Subcutaneous abdominal adipose tissue (tissue), 5 donors: ENCODE measurements around the gene VAC14.
"Not testable (repeated sequence)": the region's sequence is repeated elsewhere in the genome, so short reads cannot be mapped to it uniquely, and the experiment has no call there.

Experiments
- H3K27ac ChIP-seq: one replicate; pipeline ENCODE4 v1.7.0; 2013; ENCODE audit warnings: low read depth, mild to moderate bottlenecking, inconsistent platforms, low read length, moderate library complexity
- H3K27me3 ChIP-seq, 5 donors: one replicate each; pipeline ENCODE4 v1.7.0; 2013; ENCODE audit warnings: low read length in 5 of 5, inconsistent platforms in 1 of 5; ENCODE audit not compliant: control insufficient read depth in 5 of 5, insufficient read depth in 4 of 5
- H3K36me3 ChIP-seq, 5 donors: one replicate each; pipeline ENCODE4 v1.7.0; 2013; ENCODE audit warnings: low read length in 5 of 5; ENCODE audit not compliant: control insufficient read depth in 5 of 5, insufficient read depth in 5 of 5
- H3K4me1 ChIP-seq, 5 donors: one replicate each; pipeline ENCODE4 v1.7.0; 2013; ENCODE audit warnings: low read length in 5 of 5, mild to moderate bottlenecking in 3 of 5, moderate library complexity in 1 of 5; ENCODE audit not compliant: control insufficient read depth in 5 of 5, insufficient read depth in 5 of 5
- H3K4me3 ChIP-seq, 5 donors: one replicate each; pipeline ENCODE4 v1.7.0; 2013; ENCODE audit warnings: low read length in 5 of 5, low read depth in 1 of 5
- H3K9ac ChIP-seq, 5 donors: one replicate each; pipeline ENCODE4 v1.7.0; 2013; ENCODE audit warnings: low read length in 5 of 5, mild to moderate bottlenecking in 4 of 5, moderate library complexity in 3 of 5
- H3K9me3 ChIP-seq, 5 donors: one replicate each; pipeline ENCODE4 v1.7.0; 2013; ENCODE audit warnings: low read length in 5 of 5; ENCODE audit not compliant: control insufficient read depth in 5 of 5
- donor health status: healthy.
- donor health status: healthy.
- donor health status: healthy.
- donor health status: healthy.
- donor health status: healthy.

VAC14 gene

GRCh38 chr16:70747703-70748631, 53.0 kb downstream of the VAC14 start:
- Histone ChIP-seq H3K27me3 (no peaks in the 10 kb centered on the region), H3K4me1 (peaks cover 14 to 69% (median 68%) of the 10 kb centered on the region in 5 donors), H3K36me3 (peaks cover 1 to 25% (median 13%) of the 10 kb centered on the region in 5 donors), H3K9me3 (no peaks in the 10 kb centered on the region), H3K4me3 (no peak overlapping the region), H3K9ac (peak overlapping the region in 2 of 5 donors; percentile 13 to 36), H3K27ac (no peak overlapping the region)

GRCh38 chr16:70746708-70747424, 54.1 kb downstream of the VAC14 start:
- H3K4me1 ChIP-seq: peaks cover 14 to 61% (median 59%) of the 10 kb centered on the region in 5 donors
- peak overlapping the region in 1 of 5 donors; percentile 28 for H3K4me3 ChIP-seq
- H3K27me3 ChIP-seq: no peaks in the 10 kb centered on the region
- H3K36me3 ChIP-seq: peaks cover 2 to 33% (median 14%) of the 10 kb centered on the region in 5 donors
- no peak overlapping the region for H3K9ac ChIP-seq
- H3K9me3 ChIP-seq: no peaks in the 10 kb centered on the region
- H3K27ac ChIP-seq: peak overlapping the region; percentile 54

GRCh38 chr16:70746040-70746707, 54.8 kb downstream of the VAC14 start:
- Histone ChIP-seq H3K36me3 (peaks cover 2 to 40% (median 17%) of the 10 kb centered on the region in 5 donors), H3K27ac (peak overlapping the region; percentile 54), H3K4me1 (peaks cover 7 to 58% (median 56%) of the 10 kb centered on the region in 5 donors), H3K4me3 (peak overlapping the region in 1 of 5 donors; percentile 28), H3K27me3 (no peaks in the 10 kb centered on the region), H3K9ac (peak overlapping the region in 1 of 5 donors; percentile 39), H3K9me3 (no peaks in the 10 kb centered on the region)

- Histone ChIP-seq H3K9ac (no peak overlapping the region), H3K9me3 (no peaks in the 10 kb centered on the region), H3K27me3 (no peaks in the 10 kb centered on the region), H3K4me1 (peaks cover 3 to 58% (median 55%) of the 10 kb centered on the region in 5 donors), H3K36me3 (peaks cover 2 to 46% (median 23%) of the 10 kb centered on the region in 5 donors), H3K27ac (peak overlapping the region; percentile 54), H3K4me3 (no peak overlapping the region)
These were observed 55.4 kb downstream of the VAC14 start for GRCh38 chr16:70745536-70746025.

GRCh38 chr16:70744366-70744765, 56.6 kb downstream of the VAC14 start:
- Histone ChIP-seq H3K9ac (no peak overlapping the region), H3K9me3 (no peaks in the 10 kb centered on the region), H3K4me1 (peaks cover 3 to 52% (median 44%) of the 10 kb centered on the region in 5 donors), H3K27ac (no peak overlapping the region), H3K27me3 (no peaks in the 10 kb centered on the region), H3K4me3 (no peak overlapping the region), H3K36me3 (peaks cover 2 to 51% (median 23%) of the 10 kb centered on the region in 5 donors)

GRCh38 chr16:70743791-70744190, 57.2 kb downstream of the VAC14 start:
- Histone ChIP-seq H3K9ac (no peak overlapping the region), H3K27ac (no peak overlapping the region), H3K36me3 (peaks cover 2 to 57% (median 23%) of the 10 kb centered on the region in 5 donors), H3K4me1 (peaks cover 3 to 53% (median 39%) of the 10 kb centered on the region in 5 donors), H3K4me3 (no peak overlapping the region), H3K27me3 (no peaks in the 10 kb centered on the region), H3K9me3 (no peaks in the 10 kb centered on the region)

- H3K4me1 ChIP-seq: peaks cover 7 to 55% (median 39%) of the 10 kb centered on the region in 5 donors
These were observed 58.0 kb downstream of the VAC14 start for GRCh38 chr16:70742967-70743366.

GRCh38 chr16:70741783-70742125, 59.2 kb downstream of the VAC14 start:
- H3K27ac ChIP-seq: no peak overlapping the region
- no peaks in the 10 kb centered on the region for H3K9me3 ChIP-seq
- H3K4me1 ChIP-seq: peaks cover 12 to 55% (median 39%) of the 10 kb centered on the region in 5 donors
- no peak overlapping the region for H3K4me3 ChIP-seq
- H3K36me3 ChIP-seq: peaks cover 2 to 58% (median 23%) of the 10 kb centered on the region in 5 donors
- H3K9ac ChIP-seq: no peak overlapping the region
- no peaks in the 10 kb centered on the region for H3K27me3 ChIP-seq

More at GRCh38 chr16:70742967-70743366, 58.0 kb downstream of the VAC14 start:
- not testable (repeated sequence) for H3K9me3 ChIP-seq, H3K27ac ChIP-seq, H3K4me3 ChIP-seq, H3K9ac ChIP-seq, H3K27me3 ChIP-seq
- peaks cover 2 to 58% (median 23%) of the 10 kb centered on the region in 5 donors for H3K36me3 ChIP-seq

- H3K9me3 ChIP-seq: no peaks in the 10 kb centered on the region
- no peak overlapping the region for H3K4me3 ChIP-seq
- H3K27ac ChIP-seq: no peak overlapping the region
- no peak overlapping the region for H3K9ac ChIP-seq
- H3K36me3 ChIP-seq: peaks cover 2 to 58% (median 23%) of the 10 kb centered on the region in 5 donors
- H3K4me1 ChIP-seq: peaks cover 12 to 55% (median 39%) of the 10 kb centered on the region in 5 donors
- H3K27me3 ChIP-seq: no peaks in the 10 kb centered on the region
These were observed 59.8 kb downstream of the VAC14 start for GRCh38 chr16:70740914-70741782.
